ENCODE data around the gene CBLL1. TPM values are rescaled to one million over a fixed set of nuclear protein-coding genes. Genes with fewer than 3 reads are reported as not detected.

CBLL1 gene
- total and polyA plus RNA-seq, 2 of the 13 experiments (the other 11 are each of a cell fraction or from before 2014, with no cell fraction given), result 8.8 to 10.5 TPM

- TF ChIP-seq ZNF407 (CRISPR knock-in tag; IDR thresholded peaks at IDR 0.05; ENCODE audit: not compliant biosample characterization) (no peak), ZNF382 (CRISPR knock-in tag; IDR thresholded peaks at IDR 0.05; ENCODE audit: borderline replicate concordance) (no peak), ZSCAN12 (CRISPR knock-in tag; IDR thresholded peaks at IDR 0.05) (no peak), CBX2 (IDR thresholded peaks at IDR 0.05; ENCODE audit: low read depth, low read length) (no peak), CBX2 (CRISPR knock-in tag; IDR thresholded peaks at IDR 0.05; ENCODE audit: low read depth) (no peak; the same call in 1 of the 2 replicates), GTF3A (CRISPR knock-in tag; conservative IDR thresholded peaks at IDR 0.05) (0 out of 2 replicates have a peak, but pooled peaks have one; percentile 64), EED (CRISPR knock-in tag; IDR thresholded peaks at IDR 0.05) (no peak), ZNF264 (CRISPR knock-in tag; IDR thresholded peaks at IDR 0.05) (peak; percentile 70), ZNF660 (CRISPR knock-in tag; IDR thresholded peaks at IDR 0.05; ENCODE audit: borderline replicate concordance, low read depth) (no peak), MIER3 (CRISPR knock-in tag; IDR thresholded peaks at IDR 0.05; ENCODE audit: borderline replicate concordance) (peak; percentile 97), ZNF792 (CRISPR knock-in tag; IDR thresholded peaks at IDR 0.05) (no peak), ZBTB25 (CRISPR knock-in tag; IDR thresholded peaks at IDR 0.05) (peak; percentile 65; the same call in 1 of the 2 replicates), ZNF580 (CRISPR knock-in tag; IDR thresholded peaks at IDR 0.05; ENCODE audit: borderline replicate concordance, low read depth) (peak; percentile 63; the same call in 1 of the 2 replicates), CEBPZ (IDR thresholded peaks at IDR 0.05; ENCODE audit: low read length) (no peak), ATF6 (CRISPR knock-in tag; conservative IDR thresholded peaks at IDR 0.05) (peak; percentile 67; the same call in 1 of the 2 replicates)
Observed at GRCh38 chr7:107779647-107780099, 35.7 kb downstream of the CBLL1 start (continued).

All from HepG2 (cell line).